NCI-H1105 (cell line): ENCODE data around the gene SH3PXD2A.
"Not testable (repeated sequence)": the region's sequence is repeated elsewhere in the genome, so short reads cannot be mapped to it uniquely, and the experiment has no call there.

Source experiments
- DNase-seq: peaks from one replicate; lab custom pipeline; 2025; lab: John Stamatoyannopoulos, UW

The SH3PXD2A gene

GRCh38 chr10:103789771-103790201, 65.6 kb downstream of the SH3PXD2A start:
- DNase-seq, result no peak

GRCh38 chr10:103789161-103789560, 66.2 kb downstream of the SH3PXD2A start:
- DNase-seq, result no peak

- DNase-seq, result no peak
Observed at GRCh38 chr10:103787331-103787730, 68.0 kb downstream of the SH3PXD2A start.

GRCh38 chr10:103786020-103786419, 69.4 kb downstream of the SH3PXD2A start:
- no peak for DNase-seq

GRCh38 chr10:103784723-103785418, 70.5 kb downstream of the SH3PXD2A start:
- no peak for DNase-seq

GRCh38 chr10:103784089-103784488, 71.3 kb downstream of the SH3PXD2A start:
- DNase-seq, result no peak

GRCh38 chr10:103783681-103784080, 71.7 kb downstream of the SH3PXD2A start:
- no peak for DNase-seq

GRCh38 chr10:103781329-103782061, 73.9 kb downstream of the SH3PXD2A start:
- no peak for DNase-seq

GRCh38 chr10:103780242-103781149, 74.9 kb downstream of the SH3PXD2A start:
- no peak for DNase-seq

- DNase-seq, result no peak
Observed at GRCh38 chr10:103778358-103779139, 76.8 kb downstream of the SH3PXD2A start.

GRCh38 chr10:103776878-103777591, 78.3 kb downstream of the SH3PXD2A start:
- DNase-seq, result no peak

GRCh38 chr10:103775776-103776175, 79.6 kb downstream of the SH3PXD2A start:
- DNase-seq, result no peak

GRCh38 chr10:103772846-103773245, 82.5 kb downstream of the SH3PXD2A start:
- DNase-seq, result not testable (repeated sequence)

- peak; percentile 38 for DNase-seq
Observed at GRCh38 chr10:103772096-103772845, 83.1 kb downstream of the SH3PXD2A start.

GRCh38 chr10:103770139-103770538, 85.2 kb downstream of the SH3PXD2A start:
- no peak for DNase-seq

- no peak for DNase-seq
Observed at GRCh38 chr10:103769176-103769575, 86.2 kb downstream of the SH3PXD2A start.

- no peak for DNase-seq
Observed at GRCh38 chr10:103768345-103768744, 87.0 kb downstream of the SH3PXD2A start.

GRCh38 chr10:103767756-103768155, 87.6 kb downstream of the SH3PXD2A start:
- DNase-seq, result no peak

- DNase-seq, result no peak
Observed at GRCh38 chr10:103766751-103767505, 88.4 kb downstream of the SH3PXD2A start.
